Activated T-cell treated with anti-CD3 and anti-CD28 coated beads, Interleukin-2, amount 50 U/mL, for 4 hours (primary cell): Measurements from ENCODE around the gene FARP2. TPM values are rescaled to one million over a fixed set of nuclear protein-coding genes. Genes with fewer than 3 reads are reported as not detected.

Experiments used
- ATAC-seq, 2 donors: fragments of 200-7000 bp; cut with Tn5 transposase; one replicate each; pipeline ENCODE4 v1.10.0; 2021
- DNase-seq: peaks from one replicate; pipeline ENCODE4 v3.0.0-alpha.2; 2020
- H3K27me3 Mint-ChIP-seq: one replicate; pipeline ENCODE4 v1.8.0; 2021; ENCODE audit warnings: low read depth, mixed read lengths
- H3K36me3 Mint-ChIP-seq: one replicate; pipeline ENCODE4 v1.8.0; 2022; ENCODE audit warnings: mixed read lengths; ENCODE audit not compliant: insufficient read depth
- H3K4me1 Mint-ChIP-seq: one replicate; pipeline ENCODE4 v1.8.0; 2021; ENCODE audit warnings: low read depth, mixed read lengths
- H3K4me3 Mint-ChIP-seq: one replicate; pipeline ENCODE4 v1.8.0; 2021; ENCODE audit warnings: mild to moderate bottlenecking, moderate library complexity, mixed read lengths
- H3K9me3 Mint-ChIP-seq: one replicate; pipeline ENCODE4 v1.8.0; 2021; ENCODE audit warnings: mixed read lengths
- total RNA-seq, 3 donors: library from RNA; stranded (reverse); gene quantifications; one replicate each; pipeline ENCODE4 v1.2.1, GENCODE V29; 2021

Gene FARP2
- total RNA-seq, 3 donors from 2014 or later: 29.5 to 35.6 (median 30.3) TPM

- peak; percentile 50 for DNase-seq
- Mint-ChIP-seq H3K9me3 (no peaks in the 10 kb centered on the region), H3K4me3 (peak overlapping the region; percentile 31), H3K36me3 (no peaks in the 10 kb centered on the region), H3K4me1 (peaks cover 3% of the 10 kb centered on the region), H3K27me3 (peaks cover 25% of the 10 kb centered on the region)
- ATAC-seq: peak; percentile 80 to 88
Observed at GRCh38 chr2:241540771-241541561, 184.9 kb downstream of the FARP2 start.

GRCh38 chr2:241541564-241542277, 185.6 kb downstream of the FARP2 start:
- Mint-ChIP-seq H3K36me3 (no peaks in the 10 kb centered on the region), H3K4me3 (no peak overlapping the region), H3K9me3 (no peaks in the 10 kb centered on the region), H3K27me3 (peaks cover 25% of the 10 kb centered on the region), H3K4me1 (peaks cover 3% of the 10 kb centered on the region)
- ATAC-seq: no peak
- DNase-seq: no peak

GRCh38 chr2:241542278-241542605, 186.2 kb downstream of the FARP2 start:
- Mint-ChIP-seq H3K36me3 (no peaks in the 10 kb centered on the region), H3K27me3 (peaks cover 25% of the 10 kb centered on the region), H3K4me3 (no peak overlapping the region), H3K9me3 (no peaks in the 10 kb centered on the region), H3K4me1 (peaks cover 3% of the 10 kb centered on the region)
- no peak for DNase-seq
- no peak for ATAC-seq

Other genes starting within 250 kb of the FARP2 start
- 10 to 100 TPM; 35.6 to 62.7 (median 49.8) TPM for gene PASK, start 206.8 kb upstream of the FARP2 start, total RNA-seq
- 10 to 100 TPM; 66.3 to 74.1 (median 73.7) TPM for gene PPP1R7, start 205.8 kb upstream of the FARP2 start, total RNA-seq
- under 1 TPM; 0.60 to 0.76 (median 0.63) TPM for gene ANO7, start 167.6 kb upstream of the FARP2 start, total RNA-seq
- gene HDLBP, start 40.6 kb upstream of the FARP2 start, total RNA-seq: 100 to 1,000 TPM; 231 to 270 (median 257) TPM
- gene SEPTIN2, start 40.4 kb upstream of the FARP2 start, total RNA-seq: 100 to 1,000 TPM; 185 to 215 (median 189) TPM
- gene STK25, start 152.3 kb downstream of the FARP2 start, total RNA-seq: 100 to 1,000 TPM in 2 of 3 donors, 10 to 100 TPM in 1; 97.1 to 104 (median 100) TPM
- gene BOK, start 202.5 kb downstream of the FARP2 start, total RNA-seq: under 1 TPM; 0.15 to 0.19 (median 0.16) TPM